ENCODE data around the gene TCF4.

TCF4 gene

DNA sequence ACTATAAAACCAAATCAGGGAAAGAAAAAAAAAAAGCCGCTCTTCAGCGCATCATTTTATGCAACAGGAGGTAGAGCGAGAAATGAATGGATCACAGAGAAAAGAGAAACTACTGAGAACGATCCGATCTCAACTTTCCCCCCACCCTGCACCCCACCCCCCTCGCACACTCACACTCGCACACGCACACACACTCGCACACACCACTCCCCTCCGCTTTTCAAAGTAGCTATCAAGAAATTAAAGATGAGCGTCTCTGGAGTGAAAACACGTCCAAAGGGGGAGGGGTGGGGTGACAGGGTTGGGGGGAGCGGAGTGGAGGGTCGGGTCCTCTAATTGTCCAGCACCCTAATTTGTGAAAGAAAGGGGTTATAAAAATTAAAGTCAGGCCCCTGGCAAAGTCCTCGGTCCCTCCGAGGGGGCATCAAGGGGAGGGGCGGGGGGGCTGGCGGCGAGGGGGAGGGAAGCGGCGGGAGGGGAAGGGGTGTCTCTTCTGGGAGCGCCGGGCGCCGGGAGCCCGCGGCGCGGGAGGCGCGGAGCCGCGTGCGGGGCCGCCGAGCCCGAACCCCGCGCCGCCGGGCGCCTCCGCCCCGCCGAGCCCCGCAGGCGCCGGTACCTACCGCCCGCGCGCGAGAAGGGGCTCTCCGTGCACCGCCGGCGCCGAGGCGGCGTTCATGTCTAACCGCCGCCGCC, 428 bp downstream of the TCF4 start:
- Histone ChIP-seq H3K4me1 (ENCODE audit: control extremely low read depth in 1 of 4, control insufficient read depth in 4 of 4, insufficient read depth in 4 of 4, low read length in 3 of 4) (peaks cover 14 to 44% (median 24%) of the 10 kb centered on the region in 4 experiments), H3K36me3 (ENCODE audit: control insufficient read depth in 4 of 4, insufficient read depth in 4 of 4, low read length in 3 of 4) (peaks cover 0 to 7% (median 1%) of the 10 kb centered on the region in 4 experiments), H3K9me3 (ENCODE audit: control extremely low read depth in 1 of 5, control insufficient read depth in 4 of 5, insufficient read depth in 2 of 5, low read depth in 1 of 5, low read length in 4 of 5) (no peaks in the 10 kb centered on the region), H3K27ac (ENCODE audit: insufficient read depth in 1 of 2, low read depth in 1 of 2, low read length in 2 of 2, poor library complexity in 1 of 2, severe bottlenecking in 2 of 2) (peak overlapping the region; percentile 29 to 88), H3K27me3 (replicated peaks in 2 of 5; ENCODE audit: control insufficient read depth in 4 of 5, insufficient read depth in 5 of 5, low read length in 4 of 5) (no peaks in the 10 kb centered on the region), H3K4me3 (ENCODE audit: control insufficient read depth in 1 of 7, extremely low read depth in 1 of 7, insufficient read depth in 4 of 7, low read depth in 2 of 7, low read length in 6 of 7) (peak overlapping the region; percentile 43 to 99 (median 89))
- POLR2A ChIA-PET: interaction anchor here (0.5 to 1.0 kb wide), 2 partner anchors 74 to 1063 kb away, joined by 3 read pairs; no protein-coding TSS in a partner anchor
- DNase-seq: peak; percentile 57 to 82 (median 80)
- 0% methylated on average over 2 of the region's 63 CpGs for WGBS (ENCODE audit: insufficient coverage)
- CTCF ChIA-PET: no interaction called here

DNA sequence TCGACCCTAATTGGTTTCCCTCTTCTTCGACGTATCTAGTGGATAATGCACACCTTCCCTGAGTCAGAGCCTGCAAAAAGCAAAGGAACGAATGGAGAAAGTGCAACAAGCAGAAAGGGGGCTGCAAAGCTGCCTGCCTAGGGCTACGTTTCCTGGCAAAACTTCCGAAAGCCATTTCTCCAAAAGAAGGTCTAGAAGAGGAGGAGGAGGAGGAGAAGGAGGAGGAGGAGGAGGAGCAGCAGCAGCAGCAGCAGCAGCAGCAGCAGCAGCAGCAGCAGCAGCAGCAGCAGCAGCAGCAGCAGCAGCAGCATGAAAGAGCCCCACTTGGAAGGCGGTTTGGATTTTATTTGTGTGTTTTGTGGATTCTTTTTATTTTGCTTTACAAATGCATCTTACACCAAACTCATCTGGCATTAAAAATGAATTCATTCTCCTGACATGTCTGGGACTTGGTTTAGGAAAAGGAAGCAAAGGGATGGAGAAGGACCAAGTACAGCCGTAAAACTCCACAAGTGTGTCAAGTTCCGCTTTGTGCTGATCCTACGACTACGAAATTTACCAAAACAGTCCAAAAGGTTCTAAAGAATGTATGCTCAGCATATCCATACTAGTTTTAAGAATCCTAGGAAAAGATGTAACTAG, 2.0 kb downstream of the TCF4 start:
- Histone ChIP-seq H3K27me3 (replicated peaks in 2 of 5; ENCODE audit: control insufficient read depth in 4 of 5, insufficient read depth in 5 of 5, low read length in 4 of 5) (no peaks in the 10 kb centered on the region), H3K27ac (ENCODE audit: insufficient read depth in 1 of 2, low read depth in 1 of 2, low read length in 2 of 2, poor library complexity in 1 of 2, severe bottlenecking in 2 of 2) (peak overlapping the region; percentile 62 to 84), H3K9me3 (ENCODE audit: control extremely low read depth in 1 of 5, control insufficient read depth in 4 of 5, insufficient read depth in 2 of 5, low read depth in 1 of 5, low read length in 4 of 5) (no peaks in the 10 kb centered on the region), H3K36me3 (ENCODE audit: control insufficient read depth in 4 of 4, insufficient read depth in 4 of 4, low read length in 3 of 4) (peaks cover 0 to 16% (median 1%) of the 10 kb centered on the region in 4 experiments), H3K4me3 (ENCODE audit: control insufficient read depth in 1 of 7, extremely low read depth in 1 of 7, insufficient read depth in 4 of 7, low read depth in 2 of 7, low read length in 6 of 7) (peak overlapping the region in 6 of 7 experiments; percentile 65 to 99 (median 82)), H3K4me1 (ENCODE audit: control extremely low read depth in 1 of 4, control insufficient read depth in 4 of 4, insufficient read depth in 4 of 4, low read length in 3 of 4) (peaks cover 14 to 43% (median 19%) of the 10 kb centered on the region in 4 experiments)
- CTCF ChIA-PET: interaction anchor here (1.0 to 1.2 kb wide), 3 partner anchors 10 to 98 kb away, joined by 3 to 4 read pairs (median 3); no protein-coding TSS in a partner anchor
- DNase-seq: peak in 2 of 3 donors; percentile 39 to 51
- WGBS (ENCODE audit: insufficient coverage): 12% methylated on average over 8 of the region's 11 CpGs
- POLR2A ChIA-PET: interaction anchor here (0.5 kb wide), 1 partner anchor 351 kb away, joined by 3 read pairs; no protein-coding TSS in a partner anchor

DNA sequence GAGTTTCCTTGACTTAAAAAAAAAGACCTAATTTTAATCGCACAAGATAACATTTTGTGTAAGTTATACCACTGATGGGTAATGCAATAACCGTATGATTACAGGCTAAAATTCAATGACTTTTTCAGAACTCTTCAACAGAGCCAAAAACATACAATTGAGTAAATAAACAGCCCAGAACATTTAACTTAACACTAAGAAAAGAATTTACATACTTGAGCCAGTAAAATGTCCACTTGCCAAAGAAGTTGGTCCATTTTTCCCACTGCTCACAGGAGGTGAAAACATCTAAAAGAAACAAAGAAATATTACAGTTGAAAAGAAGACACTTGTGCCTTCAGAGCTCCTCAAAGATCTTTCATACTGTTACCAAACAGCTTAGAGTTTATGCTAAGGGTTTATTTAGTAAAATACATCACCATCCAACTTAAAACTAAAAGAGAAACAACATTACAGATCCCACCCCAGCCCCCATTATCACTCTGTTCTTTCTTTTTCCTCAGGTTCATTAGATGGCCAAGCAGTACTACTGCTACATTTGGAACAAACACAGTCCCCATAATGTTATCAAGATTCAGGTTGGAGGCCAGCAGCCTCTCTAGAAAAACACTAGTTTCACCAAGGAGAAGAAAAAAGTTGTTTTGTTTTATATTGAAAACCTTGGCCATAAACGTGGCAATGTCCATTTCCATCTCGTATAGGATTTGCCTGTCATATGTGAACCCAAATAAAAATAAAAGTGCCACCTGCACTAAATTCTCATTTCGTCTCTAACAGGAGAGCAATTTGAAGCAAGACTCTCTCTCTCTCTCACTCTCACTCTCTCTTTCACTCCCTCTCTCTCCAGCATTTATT, 2.7 kb downstream of the TCF4 start:
- no peak for DNase-seq
- Histone ChIP-seq H3K9me3 (ENCODE audit: control extremely low read depth in 1 of 5, control insufficient read depth in 4 of 5, insufficient read depth in 2 of 5, low read depth in 1 of 5, low read length in 4 of 5) (no peaks in the 10 kb centered on the region), H3K4me1 (ENCODE audit: control extremely low read depth in 1 of 4, control insufficient read depth in 4 of 4, insufficient read depth in 4 of 4, low read length in 3 of 4) (peaks cover 14 to 44% (median 18%) of the 10 kb centered on the region in 4 experiments), H3K36me3 (ENCODE audit: control insufficient read depth in 4 of 4, insufficient read depth in 4 of 4, low read length in 3 of 4) (peaks cover 0 to 20% (median 3%) of the 10 kb centered on the region in 4 experiments), H3K4me3 (ENCODE audit: control insufficient read depth in 1 of 7, extremely low read depth in 1 of 7, insufficient read depth in 4 of 7, low read depth in 2 of 7, low read length in 6 of 7) (peak overlapping the region in 6 of 7 experiments; percentile 53 to 99 (median 74)), H3K27me3 (replicated peaks in 2 of 5; ENCODE audit: control insufficient read depth in 4 of 5, insufficient read depth in 5 of 5, low read length in 4 of 5) (no peaks in the 10 kb centered on the region), H3K27ac (ENCODE audit: insufficient read depth in 1 of 2, low read depth in 1 of 2, low read length in 2 of 2, poor library complexity in 1 of 2, severe bottlenecking in 2 of 2) (peak overlapping the region; percentile 17 to 84)
- 13% methylated on average over 3 of the region's 5 CpGs for WGBS (ENCODE audit: insufficient coverage)
- CTCF ChIA-PET: interaction anchor here (1.2 kb wide), 1 partner anchor 18 kb away, joined by 3 read pairs; no protein-coding TSS in a partner anchor
- POLR2A ChIA-PET: no interaction called here

DNA sequence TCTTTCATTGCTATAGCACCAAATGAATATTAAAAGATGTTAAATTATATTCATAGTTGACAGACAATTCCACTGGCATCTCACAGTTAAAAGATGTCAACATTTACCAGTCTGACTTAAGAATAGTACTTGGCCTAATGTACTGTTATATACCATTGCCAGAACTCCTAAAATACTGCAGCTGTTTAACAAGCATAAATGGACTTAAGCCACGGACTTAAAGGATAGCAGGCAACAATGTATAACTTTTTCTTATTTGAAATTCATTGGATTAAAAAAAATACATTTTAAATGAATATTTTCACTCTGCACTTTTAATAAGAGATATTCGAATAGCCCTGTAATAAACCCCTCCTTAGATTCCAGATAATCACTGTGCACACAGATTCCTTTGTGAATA, 3.8 kb downstream of the TCF4 start:
- peaks cover 0 to 20% (median 3%) of the 10 kb centered on the region in 4 experiments for H3K36me3 ChIP-seq (ENCODE audit: control insufficient read depth in 4 of 4, insufficient read depth in 4 of 4, low read length in 3 of 4)
- H3K27ac ChIP-seq (ENCODE audit: insufficient read depth in 1 of 2, low read depth in 1 of 2, low read length in 2 of 2, poor library complexity in 1 of 2, severe bottlenecking in 2 of 2): no peak overlapping the region
- 100% methylated on average over 1 of the region's 2 CpGs for WGBS (ENCODE audit: insufficient coverage)
- H3K9me3 ChIP-seq (ENCODE audit: control extremely low read depth in 1 of 5, control insufficient read depth in 4 of 5, insufficient read depth in 2 of 5, low read depth in 1 of 5, low read length in 4 of 5): no peaks in the 10 kb centered on the region
- H3K27me3 ChIP-seq (replicated peaks in 2 of 5; ENCODE audit: control insufficient read depth in 4 of 5, insufficient read depth in 5 of 5, low read length in 4 of 5): no peaks in the 10 kb centered on the region
- POLR2A ChIA-PET: no interaction called here
- no peak for DNase-seq
- no peak overlapping the region for H3K4me3 ChIP-seq (ENCODE audit: control insufficient read depth in 1 of 7, extremely low read depth in 1 of 7, insufficient read depth in 4 of 7, low read depth in 2 of 7, low read length in 6 of 7)
- H3K4me1 ChIP-seq (ENCODE audit: control extremely low read depth in 1 of 4, control insufficient read depth in 4 of 4, insufficient read depth in 4 of 4, low read length in 3 of 4): peaks cover 11 to 39% (median 13%) of the 10 kb centered on the region in 4 experiments
- CTCF ChIA-PET: no interaction called here

DNA sequence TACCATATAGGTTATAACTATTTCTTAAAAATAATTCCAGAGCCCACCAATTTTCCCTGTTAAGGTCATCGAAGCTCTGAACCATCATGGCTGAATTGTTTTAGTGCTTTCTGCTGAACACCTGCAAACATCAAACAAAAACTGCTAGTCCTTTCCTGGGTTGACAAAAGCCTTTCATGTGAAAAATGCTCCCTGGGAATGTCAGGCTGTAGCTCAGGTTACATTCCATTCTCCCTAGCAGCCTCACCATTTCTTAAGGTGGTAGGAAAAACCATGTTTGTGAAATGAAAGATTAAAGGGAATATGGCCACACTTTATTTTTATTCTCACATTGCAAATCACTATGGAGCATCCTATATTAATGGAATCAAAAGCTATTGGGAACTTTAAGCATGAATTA, 5.7 kb downstream of the TCF4 start:
- POLR2A ChIA-PET: no interaction called here
- H3K36me3 ChIP-seq (ENCODE audit: control insufficient read depth in 4 of 4, insufficient read depth in 4 of 4, low read length in 3 of 4): peaks cover 0 to 20% (median 6%) of the 10 kb centered on the region in 4 experiments
- no peak overlapping the region for H3K27ac ChIP-seq (ENCODE audit: insufficient read depth in 1 of 2, low read depth in 1 of 2, low read length in 2 of 2, poor library complexity in 1 of 2, severe bottlenecking in 2 of 2)
- 100% methylated on average over 1 of the region's 1 CpG for WGBS (ENCODE audit: insufficient coverage)
- H3K4me3 ChIP-seq (ENCODE audit: control insufficient read depth in 1 of 7, extremely low read depth in 1 of 7, insufficient read depth in 4 of 7, low read depth in 2 of 7, low read length in 6 of 7): no peak overlapping the region
- peaks cover 13 to 44% (median 14%) of the 10 kb centered on the region in 4 experiments for H3K4me1 ChIP-seq (ENCODE audit: control extremely low read depth in 1 of 4, control insufficient read depth in 4 of 4, insufficient read depth in 4 of 4, low read length in 3 of 4)
- H3K9me3 ChIP-seq (ENCODE audit: control extremely low read depth in 1 of 5, control insufficient read depth in 4 of 5, insufficient read depth in 2 of 5, low read depth in 1 of 5, low read length in 4 of 5): no peaks in the 10 kb centered on the region
- no peaks in the 10 kb centered on the region for H3K27me3 ChIP-seq (replicated peaks in 2 of 5; ENCODE audit: control insufficient read depth in 4 of 5, insufficient read depth in 5 of 5, low read length in 4 of 5)
- CTCF ChIA-PET: interaction anchor here (0.9 to 1.5 kb wide), 4 partner anchors 11 to 348 kb away, joined by 3 to 4 read pairs (median 3); no protein-coding TSS in a partner anchor
- no peak for DNase-seq

DNA sequence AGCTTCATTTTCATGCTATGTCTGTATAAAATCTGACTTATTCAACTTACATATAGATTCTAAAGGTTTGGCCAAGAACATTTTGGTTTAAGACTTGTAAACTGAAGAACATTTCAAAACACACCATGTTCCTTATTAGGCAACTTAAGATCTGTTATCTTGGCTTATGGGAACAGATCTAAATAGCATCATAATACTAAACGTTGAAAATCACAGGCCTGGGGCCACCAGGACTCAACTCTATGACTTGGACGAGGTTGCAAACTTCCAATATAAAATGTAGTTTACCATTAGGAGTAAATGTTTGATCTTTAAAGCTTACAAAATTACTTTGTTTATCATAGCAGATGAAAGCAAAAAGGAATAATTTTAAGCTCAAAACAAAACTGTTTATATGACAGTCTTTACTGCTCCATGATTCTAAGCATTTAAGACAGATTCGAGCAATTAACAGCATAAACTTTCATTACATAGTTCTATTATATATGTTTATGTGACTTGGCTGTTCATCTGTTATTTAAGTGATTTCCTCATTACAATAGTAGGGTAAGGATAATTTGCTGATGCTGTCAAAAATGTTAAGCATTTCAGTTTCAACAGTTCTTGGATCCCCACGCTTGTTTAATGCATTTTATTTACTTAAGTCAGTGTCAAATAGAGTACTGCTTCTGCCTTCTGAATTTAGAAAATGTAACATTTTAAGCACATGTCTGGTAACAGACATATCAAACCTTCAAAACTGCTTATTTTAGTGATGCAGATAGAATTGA, 8.3 kb downstream of the TCF4 start:
- Histone ChIP-seq H3K27me3 (replicated peaks in 2 of 5; ENCODE audit: control insufficient read depth in 4 of 5, insufficient read depth in 5 of 5, low read length in 4 of 5) (no peaks in the 10 kb centered on the region), H3K4me3 (ENCODE audit: control insufficient read depth in 1 of 7, extremely low read depth in 1 of 7, insufficient read depth in 4 of 7, low read depth in 2 of 7, low read length in 6 of 7) (no peak overlapping the region), H3K4me1 (ENCODE audit: control extremely low read depth in 1 of 4, control insufficient read depth in 4 of 4, insufficient read depth in 4 of 4, low read length in 3 of 4) (peaks cover 8 to 40% (median 11%) of the 10 kb centered on the region in 4 experiments), H3K27ac (ENCODE audit: insufficient read depth in 1 of 2, low read depth in 1 of 2, low read length in 2 of 2, poor library complexity in 1 of 2, severe bottlenecking in 2 of 2) (no peak overlapping the region), H3K9me3 (ENCODE audit: control extremely low read depth in 1 of 5, control insufficient read depth in 4 of 5, insufficient read depth in 2 of 5, low read depth in 1 of 5, low read length in 4 of 5) (no peaks in the 10 kb centered on the region), H3K36me3 (ENCODE audit: control insufficient read depth in 4 of 4, insufficient read depth in 4 of 4, low read length in 3 of 4) (peaks cover 0 to 20% (median 6%) of the 10 kb centered on the region in 4 experiments)
- WGBS (ENCODE audit: insufficient coverage): no CpG with 5 or more reads among the region's 4 CpGs
- no peak for DNase-seq
- ChIA-PET POLR2A (no interaction called here), CTCF (interaction anchor here (0.8 to 1.1 kb wide), 4 partner anchors 9 to 996 kb away, joined by 3 read pairs; no protein-coding TSS in a partner anchor)
